GM23338 (cell line): Measurements from ENCODE around the gene CTSF. TPM values are rescaled to one million over a fixed set of nuclear protein-coding genes. Genes with fewer than 3 reads are reported as not detected.

Source experiments
- ATAC-seq: fragments of 200-7000 bp; cut with Tn5 transposase; 3 replicates; pipeline ENCODE4 v1.9.1; 2020
- DNase-seq: peaks from one replicate; pipeline ENCODE4 v3.0.0-alpha.2; 2015; ENCODE audit warnings: low spot score
- H2AFZ ChIP-seq: fragments of 200-600 bp; sonication (generic); 2 replicates; pipeline ENCODE4 v1.8.0; 2016; ENCODE audit warnings: antibody characterized with exemption, mild to moderate bottlenecking, moderate library complexity
- H3F3A ChIP-seq: fragments of 200-600 bp; sonication (generic); replicated peaks from 2 replicates; pipeline ENCODE4 v1.8.0; 2017; ENCODE audit warnings: antibody characterized with exemption, mixed run types, low read depth
- H3K27ac ChIP-seq: fragments of 200-600 bp; sonication (generic); 2 replicates; pipeline ENCODE4 v1.6.1; 2016; ENCODE audit warnings: low read depth
- H3K27me3 ChIP-seq: fragments of 200-600 bp; sonication (generic); 2 replicates; pipeline ENCODE4 v1.8.0; 2016; ENCODE audit warnings: mild to moderate bottlenecking, mixed run types, moderate library complexity; ENCODE audit not compliant: insufficient read depth
- H3K36me3 ChIP-seq: fragments of 200-600 bp; sonication (generic); 2 replicates; pipeline ENCODE4 v1.8.0; 2016; ENCODE audit warnings: mild to moderate bottlenecking; ENCODE audit not compliant: insufficient read depth
- H3K4me1 ChIP-seq: fragments of 200-600 bp; sonication (generic); 2 replicates; pipeline ENCODE4 v1.8.0; 2016; ENCODE audit warnings: mild to moderate bottlenecking, moderate library complexity; ENCODE audit not compliant: insufficient read depth
- H3K4me2 ChIP-seq: fragments of 200-600 bp; sonication (generic); 2 replicates; pipeline ENCODE4 v1.7.1; 2017; ENCODE audit warnings: mixed run types
- H3K4me3 ChIP-seq: fragments of 200-600 bp; sonication (generic); 2 replicates; pipeline ENCODE4 v1.6.1; 2016; ENCODE audit warnings: mixed run types
- H3K79me2 ChIP-seq: fragments of 200-600 bp; sonication (generic); replicated peaks from 2 replicates; pipeline ENCODE4 v1.8.0; 2017; ENCODE audit warnings: mild to moderate bottlenecking; ENCODE audit not compliant: insufficient read depth
- H3K9me2 ChIP-seq: fragments of 200-600 bp; sonication (generic); 2 replicates; pipeline ENCODE4 v1.8.0; 2017; ENCODE audit not compliant: insufficient read depth
- H4K20me1 ChIP-seq: fragments of 200-600 bp; sonication (generic); replicated peaks from 2 replicates; pipeline ENCODE4 v1.8.0; 2017; ENCODE audit warnings: mild to moderate bottlenecking; ENCODE audit not compliant: insufficient read depth
- H3K27ac Mint-ChIP-seq: 2 replicates; pipeline ENCODE4 v1.8.0; 2020; ENCODE audit warnings: inconsistent platforms, mild to moderate bottlenecking, moderate library complexity, mixed read lengths
- H3K27me3 Mint-ChIP-seq: 3 replicates; pipeline ENCODE4 v1.8.0; 2022; ENCODE audit warnings: low read depth, mild to moderate bottlenecking, moderate library complexity, mixed read lengths, inconsistent platforms; ENCODE audit not compliant: insufficient read depth, poor library complexity
- H3K36me3 Mint-ChIP-seq: 3 replicates; pipeline ENCODE4 v1.8.0; 2021; ENCODE audit warnings: low read depth, mild to moderate bottlenecking, inconsistent platforms, moderate library complexity, mixed read lengths
- H3K4me1 Mint-ChIP-seq: 3 replicates; pipeline ENCODE4 v1.8.0; 2020; ENCODE audit warnings: mild to moderate bottlenecking, inconsistent platforms, mixed read lengths
- H3K4me3 Mint-ChIP-seq: 3 replicates; pipeline ENCODE4 v1.8.0; 2021; ENCODE audit warnings: moderate library complexity, mild to moderate bottlenecking, inconsistent platforms, mixed read lengths
- H3K9me3 Mint-ChIP-seq: 3 replicates; pipeline ENCODE4 v1.8.0; 2020; ENCODE audit warnings: moderate library complexity, mild to moderate bottlenecking, inconsistent platforms, mixed read lengths
- CREB1 ChIP-seq: fragments of 250-450 bp; sonication (Bioruptor Pico); IDR thresholded peaks from 2 replicates; pipeline ENCODE4 v1.5.0; 2020; ENCODE audit warnings: low read depth, mild to moderate bottlenecking, moderate library complexity
- EZH2 ChIP-seq: fragments of 200-600 bp; sonication (generic); IDR thresholded peaks from one replicate; pipeline ENCODE4 v1.8.0; 2017; ENCODE audit warnings: antibody characterized with exemption, mild to moderate bottlenecking, low read depth; ENCODE audit not compliant: unreplicated experiment
- NANOG ChIP-seq: IDR thresholded peaks from 2 replicates; pipeline ENCODE4 v1.6.1; 2016; ENCODE audit warnings: antibody characterized with exemption, borderline replicate concordance
- STAT1 ChIP-seq: IDR thresholded peaks from one replicate; pipeline ENCODE4 v1.6.1; 2016; ENCODE audit warnings: antibody characterized with exemption; ENCODE audit not compliant: unreplicated experiment
- ZNF114 ChIP-seq: fragments of 250-450 bp; sonication (Bioruptor Pico); IDR thresholded peaks from 2 replicates; pipeline ENCODE4 v1.5.0; 2020; ENCODE audit warnings: mild to moderate bottlenecking, moderate library complexity
- ZNF331 ChIP-seq: fragments of 250-450 bp; sonication (Bioruptor Pico); IDR thresholded peaks from 2 replicates; pipeline ENCODE4 v1.5.0; 2020; ENCODE audit warnings: low read depth, mild to moderate bottlenecking, moderate library complexity
- polyA plus RNA-seq: library from polyadenylated mRNA; unstranded; fragments of >200 nt; fragmentation: Nextera tagmentation; extraction: Ambion mirVana; gene quantifications from 2 replicates; pipeline ENCODE4 v1.2.1, GENCODE V29; 2016
- total RNA-seq: library from RNA; depleted of rRNA; stranded (reverse); fragments of >200 nt; shearing (Covaris generic); gene quantifications from 2 replicates; pipeline ENCODE4 v1.2.3, GENCODE V29; 2014
- TF ChIP-seq, protein P1 (sequence below), 2 experiments: fragments of 200-600 bp in 1 of 2; sonication (generic) in 1 of 2; conservative IDR thresholded peaks; 2 replicates each; pipeline versions ENCODE4 v1.5.1 to v1.6.1; 2016 to 2017; ENCODE audit warnings: antibody characterized with exemption in 2 of 2, low read depth in 2 of 2, mild to moderate bottlenecking in 2 of 2, moderate library complexity in 1 of 2
- TF ChIP-seq, protein P2 (sequence below): IDR thresholded peaks from one replicate; pipeline ENCODE4 v1.6.1; 2018; ENCODE audit warnings: antibody characterized with exemption; ENCODE audit not compliant: unreplicated experiment
- TF ChIP-seq, protein P3 (sequence below): fragments of 250-450 bp; sonication (Bioruptor Pico); IDR thresholded peaks from 2 replicates; pipeline ENCODE4 v1.5.0; 2020; ENCODE audit warnings: mild to moderate bottlenecking, moderate library complexity

Gene CTSF
- total and polyA plus RNA-seq, 2 experiments from 2014 or later = 20.4 to 51.1 TPM

DNA sequence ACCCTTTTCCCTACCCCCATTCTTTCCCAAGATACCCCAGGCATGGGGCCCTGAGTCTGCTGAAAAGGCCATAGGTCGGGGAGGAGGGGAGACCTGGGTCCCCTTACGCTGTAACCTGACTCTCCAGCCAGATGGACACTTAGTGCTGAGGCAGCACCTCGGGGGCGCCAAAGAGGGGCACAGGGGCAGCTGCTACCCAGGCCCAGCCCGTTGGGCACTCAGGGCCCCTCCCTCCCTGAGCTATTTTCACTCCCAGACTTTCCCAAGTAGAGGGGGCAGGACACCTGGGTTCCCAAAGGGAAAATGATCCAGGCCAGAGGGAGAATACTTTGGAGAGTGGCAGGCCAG, 20.8 kb downstream of the CTSF start:
- Mint-ChIP-seq H3K27me3 (peaks cover 10% of the 10 kb centered on the region), H3K9me3 (no peaks in the 10 kb centered on the region; the same call in 2 of the 3 replicates), H3K36me3 (peaks cover 4% of the 10 kb centered on the region; the same call in 1 of the 3 replicates), H3K27ac (no peak overlapping the region; the same call in 1 of the 2 replicates), H3K4me1 (peaks cover 38% of the 10 kb centered on the region), H3K4me3 (peak overlapping the region; percentile 81)
- TF ChIP-seq EZH2 (no peak), ZNF331 (CRISPR knock-in tag) (no peak)
- TF ChIP-seq, protein P1, sequence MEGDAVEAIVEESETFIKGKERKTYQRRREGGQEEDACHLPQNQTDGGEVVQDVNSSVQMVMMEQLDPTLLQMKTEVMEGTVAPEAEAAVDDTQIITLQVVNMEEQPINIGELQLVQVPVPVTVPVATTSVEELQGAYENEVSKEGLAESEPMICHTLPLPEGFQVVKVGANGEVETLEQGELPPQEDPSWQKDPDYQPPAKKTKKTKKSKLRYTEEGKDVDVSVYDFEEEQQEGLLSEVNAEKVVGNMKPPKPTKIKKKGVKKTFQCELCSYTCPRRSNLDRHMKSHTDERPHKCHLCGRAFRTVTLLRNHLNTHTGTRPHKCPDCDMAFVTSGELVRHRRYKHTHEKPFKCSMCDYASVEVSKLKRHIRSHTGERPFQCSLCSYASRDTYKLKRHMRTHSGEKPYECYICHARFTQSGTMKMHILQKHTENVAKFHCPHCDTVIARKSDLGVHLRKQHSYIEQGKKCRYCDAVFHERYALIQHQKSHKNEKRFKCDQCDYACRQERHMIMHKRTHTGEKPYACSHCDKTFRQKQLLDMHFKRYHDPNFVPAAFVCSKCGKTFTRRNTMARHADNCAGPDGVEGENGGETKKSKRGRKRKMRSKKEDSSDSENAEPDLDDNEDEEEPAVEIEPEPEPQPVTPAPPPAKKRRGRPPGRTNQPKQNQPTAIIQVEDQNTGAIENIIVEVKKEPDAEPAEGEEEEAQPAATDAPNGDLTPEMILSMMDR (conservative IDR thresholded peaks at IDR 0.05; ENCODE audit: low read depth in 2 of 2) = peak in 1 of 2 experiments; percentile 23; a peak in 3 of 4 replicates
- no peaks in the 10 kb centered on the region for H3K36me3 ChIP-seq
- peak overlapping the region; percentile 97 for H3K4me2 ChIP-seq
- peak overlapping the region; percentile 97 for H3K4me3 ChIP-seq
- 0 out of 2 replicates have a peak, but pooled peaks cover 7% of the 10 kb centered on the region for H3F3A ChIP-seq
- peaks cover 35% of the 10 kb centered on the region for H3K4me1 ChIP-seq
- no peaks in the 10 kb centered on the region for H3K27me3 ChIP-seq
- H4K20me1 ChIP-seq = peaks cover 7% of the 10 kb centered on the region
- DNase-seq (peak; percentile 73), ATAC-seq (peak; percentile 24)
- no peak overlapping the region for H3K27ac ChIP-seq
- 0 out of 2 replicates have a peak, but pooled peaks cover 4% of the 10 kb centered on the region for H3K79me2 ChIP-seq
- no peak overlapping the region for H2AFZ ChIP-seq
- H3K9me2 ChIP-seq = no peaks in the 10 kb centered on the region

DNA sequence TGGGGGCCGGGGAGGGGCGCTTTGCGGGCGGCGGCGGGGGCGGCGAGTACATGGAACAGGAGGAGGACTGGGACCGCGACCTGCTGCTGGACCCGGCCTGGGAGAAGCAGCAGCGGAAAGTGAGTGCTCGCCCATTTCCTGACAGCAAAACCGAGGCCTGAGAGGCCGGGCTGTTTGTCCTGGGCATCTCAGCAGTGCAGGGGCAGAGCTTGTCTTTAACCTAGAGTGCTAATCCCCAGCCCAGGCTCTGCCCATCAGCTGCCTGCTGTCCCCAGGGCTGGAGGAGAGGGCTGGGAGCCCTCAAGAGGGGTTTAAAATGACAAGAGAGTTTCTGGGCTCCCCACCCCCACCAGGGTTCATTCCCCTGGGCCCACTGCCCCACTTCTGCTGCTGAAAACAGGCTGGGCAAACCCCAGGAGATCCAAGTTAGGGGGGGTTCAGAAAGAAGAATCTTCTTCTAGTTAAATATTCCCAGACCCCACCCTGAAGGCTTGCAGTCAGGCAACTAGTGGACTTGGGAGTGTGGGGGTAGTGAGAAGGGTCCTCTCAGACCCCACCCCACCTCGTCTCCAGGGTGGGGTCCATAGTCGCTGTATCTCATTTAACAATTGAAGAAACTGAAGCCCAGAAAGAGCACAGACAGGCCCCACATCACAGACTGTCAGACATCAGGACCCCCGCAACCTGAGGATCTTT, 21.3 kb downstream of the CTSF start:
- 0 out of 2 replicates have a peak, but pooled peaks cover 4% of the 10 kb centered on the region for H3K79me2 ChIP-seq
- no peak overlapping the region for H3K27ac Mint-ChIP-seq
- H3K27me3 Mint-ChIP-seq = peaks cover 15% of the 10 kb centered on the region
- H3K4me3 ChIP-seq = peak overlapping the region; percentile 97
- H3K36me3 ChIP-seq = no peaks in the 10 kb centered on the region
- DNase-seq = no peak
- peaks cover 7% of the 10 kb centered on the region for H4K20me1 ChIP-seq
- peak overlapping the region; percentile 97 for H3K4me2 ChIP-seq
- H3F3A ChIP-seq = 0 out of 2 replicates have a peak, but pooled peaks cover 7% of the 10 kb centered on the region
- H3K4me1 Mint-ChIP-seq = peaks cover 38% of the 10 kb centered on the region
- peak overlapping the region; percentile 97 for H2AFZ ChIP-seq
- no peaks in the 10 kb centered on the region for H3K27me3 ChIP-seq
- no peak overlapping the region for H3K27ac ChIP-seq
- H3K4me3 Mint-ChIP-seq = peak overlapping the region; percentile 81
- no peaks in the 10 kb centered on the region for H3K9me2 ChIP-seq
- no peaks in the 10 kb centered on the region; the same call in 1 of the 3 replicates for H3K9me3 Mint-ChIP-seq
- H3K4me1 ChIP-seq = peaks cover 35% of the 10 kb centered on the region
- ATAC-seq = peak; percentile 1
- H3K36me3 Mint-ChIP-seq = peaks cover 4% of the 10 kb centered on the region; the same call in 1 of the 3 replicates
- TF ChIP-seq NANOG (no peak), STAT1 (no peak), ZNF114 (CRISPR knock-in tag) (no peak), CREB1 (CRISPR knock-in tag) (no peak)
- TF ChIP-seq, protein P2, sequence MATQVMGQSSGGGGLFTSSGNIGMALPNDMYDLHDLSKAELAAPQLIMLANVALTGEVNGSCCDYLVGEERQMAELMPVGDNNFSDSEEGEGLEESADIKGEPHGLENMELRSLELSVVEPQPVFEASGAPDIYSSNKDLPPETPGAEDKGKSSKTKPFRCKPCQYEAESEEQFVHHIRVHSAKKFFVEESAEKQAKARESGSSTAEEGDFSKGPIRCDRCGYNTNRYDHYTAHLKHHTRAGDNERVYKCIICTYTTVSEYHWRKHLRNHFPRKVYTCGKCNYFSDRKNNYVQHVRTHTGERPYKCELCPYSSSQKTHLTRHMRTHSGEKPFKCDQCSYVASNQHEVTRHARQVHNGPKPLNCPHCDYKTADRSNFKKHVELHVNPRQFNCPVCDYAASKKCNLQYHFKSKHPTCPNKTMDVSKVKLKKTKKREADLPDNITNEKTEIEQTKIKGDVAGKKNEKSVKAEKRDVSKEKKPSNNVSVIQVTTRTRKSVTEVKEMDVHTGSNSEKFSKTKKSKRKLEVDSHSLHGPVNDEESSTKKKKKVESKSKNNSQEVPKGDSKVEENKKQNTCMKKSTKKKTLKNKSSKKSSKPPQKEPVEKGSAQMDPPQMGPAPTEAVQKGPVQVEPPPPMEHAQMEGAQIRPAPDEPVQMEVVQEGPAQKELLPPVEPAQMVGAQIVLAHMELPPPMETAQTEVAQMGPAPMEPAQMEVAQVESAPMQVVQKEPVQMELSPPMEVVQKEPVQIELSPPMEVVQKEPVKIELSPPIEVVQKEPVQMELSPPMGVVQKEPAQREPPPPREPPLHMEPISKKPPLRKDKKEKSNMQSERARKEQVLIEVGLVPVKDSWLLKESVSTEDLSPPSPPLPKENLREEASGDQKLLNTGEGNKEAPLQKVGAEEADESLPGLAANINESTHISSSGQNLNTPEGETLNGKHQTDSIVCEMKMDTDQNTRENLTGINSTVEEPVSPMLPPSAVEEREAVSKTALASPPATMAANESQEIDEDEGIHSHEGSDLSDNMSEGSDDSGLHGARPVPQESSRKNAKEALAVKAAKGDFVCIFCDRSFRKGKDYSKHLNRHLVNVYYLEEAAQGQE = no peak
- TF ChIP-seq, protein P3, sequence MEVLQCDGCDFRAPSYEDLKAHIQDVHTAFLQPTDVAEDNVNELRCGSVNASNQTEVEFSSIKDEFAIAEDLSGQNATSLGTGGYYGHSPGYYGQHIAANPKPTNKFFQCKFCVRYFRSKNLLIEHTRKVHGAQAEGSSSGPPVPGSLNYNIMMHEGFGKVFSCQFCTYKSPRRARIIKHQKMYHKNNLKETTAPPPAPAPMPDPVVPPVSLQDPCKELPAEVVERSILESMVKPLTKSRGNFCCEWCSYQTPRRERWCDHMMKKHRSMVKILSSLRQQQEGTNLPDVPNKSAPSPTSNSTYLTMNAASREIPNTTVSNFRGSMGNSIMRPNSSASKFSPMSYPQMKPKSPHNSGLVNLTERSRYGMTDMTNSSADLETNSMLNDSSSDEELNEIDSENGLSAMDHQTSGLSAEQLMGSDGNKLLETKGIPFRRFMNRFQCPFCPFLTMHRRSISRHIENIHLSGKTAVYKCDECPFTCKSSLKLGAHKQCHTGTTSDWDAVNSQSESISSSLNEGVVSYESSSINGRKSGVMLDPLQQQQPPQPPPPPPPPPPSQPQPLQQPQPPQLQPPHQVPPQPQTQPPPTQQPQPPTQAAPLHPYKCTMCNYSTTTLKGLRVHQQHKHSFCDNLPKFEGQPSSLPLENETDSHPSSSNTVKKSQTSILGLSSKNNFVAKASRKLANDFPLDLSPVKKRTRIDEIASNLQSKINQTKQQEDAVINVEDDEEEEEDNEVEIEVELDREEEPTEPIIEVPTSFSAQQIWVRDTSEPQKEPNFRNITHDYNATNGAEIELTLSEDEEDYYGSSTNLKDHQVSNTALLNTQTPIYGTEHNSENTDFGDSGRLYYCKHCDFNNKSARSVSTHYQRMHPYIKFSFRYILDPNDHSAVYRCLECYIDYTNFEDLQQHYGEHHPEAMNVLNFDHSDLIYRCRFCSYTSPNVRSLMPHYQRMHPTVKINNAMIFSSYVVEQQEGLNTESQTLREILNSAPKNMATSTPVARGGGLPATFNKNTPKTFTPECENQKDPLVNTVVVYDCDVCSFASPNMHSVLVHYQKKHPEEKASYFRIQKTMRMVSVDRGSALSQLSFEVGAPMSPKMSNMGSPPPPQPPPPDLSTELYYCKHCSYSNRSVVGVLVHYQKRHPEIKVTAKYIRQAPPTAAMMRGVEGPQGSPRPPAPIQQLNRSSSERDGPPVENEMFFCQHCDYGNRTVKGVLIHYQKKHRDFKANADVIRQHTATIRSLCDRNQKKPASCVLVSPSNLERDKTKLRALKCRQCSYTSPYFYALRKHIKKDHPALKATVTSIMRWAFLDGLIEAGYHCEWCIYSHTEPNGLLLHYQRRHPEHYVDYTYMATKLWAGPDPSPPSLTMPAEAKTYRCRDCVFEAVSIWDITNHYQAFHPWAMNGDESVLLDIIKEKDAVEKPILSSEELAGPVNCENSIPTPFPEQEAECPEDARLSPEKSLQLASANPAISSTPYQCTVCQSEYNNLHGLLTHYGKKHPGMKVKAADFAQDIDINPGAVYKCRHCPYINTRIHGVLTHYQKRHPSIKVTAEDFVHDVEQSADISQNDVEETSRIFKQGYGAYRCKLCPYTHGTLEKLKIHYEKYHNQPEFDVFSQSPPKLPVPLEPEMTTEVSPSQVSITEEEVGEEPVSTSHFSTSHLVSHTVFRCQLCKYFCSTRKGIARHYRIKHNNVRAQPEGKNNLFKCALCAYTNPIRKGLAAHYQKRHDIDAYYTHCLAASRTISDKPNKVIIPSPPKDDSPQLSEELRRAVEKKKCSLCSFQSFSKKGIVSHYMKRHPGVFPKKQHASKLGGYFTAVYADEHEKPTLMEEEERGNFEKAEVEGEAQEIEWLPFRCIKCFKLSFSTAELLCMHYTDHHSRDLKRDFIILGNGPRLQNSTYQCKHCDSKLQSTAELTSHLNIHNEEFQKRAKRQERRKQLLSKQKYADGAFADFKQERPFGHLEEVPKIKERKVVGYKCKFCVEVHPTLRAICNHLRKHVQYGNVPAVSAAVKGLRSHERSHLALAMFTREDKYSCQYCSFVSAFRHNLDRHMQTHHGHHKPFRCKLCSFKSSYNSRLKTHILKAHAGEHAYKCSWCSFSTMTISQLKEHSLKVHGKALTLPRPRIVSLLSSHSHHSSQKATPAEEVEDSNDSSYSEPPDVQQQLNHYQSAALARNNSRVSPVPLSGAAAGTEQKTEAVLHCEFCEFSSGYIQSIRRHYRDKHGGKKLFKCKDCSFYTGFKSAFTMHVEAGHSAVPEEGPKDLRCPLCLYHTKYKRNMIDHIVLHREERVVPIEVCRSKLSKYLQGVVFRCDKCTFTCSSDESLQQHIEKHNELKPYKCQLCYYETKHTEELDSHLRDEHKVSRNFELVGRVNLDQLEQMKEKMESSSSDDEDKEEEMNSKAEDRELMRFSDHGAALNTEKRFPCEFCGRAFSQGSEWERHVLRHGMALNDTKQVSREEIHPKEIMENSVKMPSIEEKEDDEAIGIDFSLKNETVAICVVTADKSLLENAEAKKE (CRISPR knock-in tag) = no peak
